ENCODE results near the gene GARIN5A. TPM values are rescaled to one million over a fixed set of nuclear protein-coding genes. Genes with fewer than 3 reads are reported as not detected.

Gene GARIN5A
- total and polyA plus RNA-seq, 2 of the 8 experiments (the other 6 are each of a cell fraction or from before 2014, with no cell fraction given) = 9.1 to 18.5 TPM

GRCh38 chr19:50516964-50517703 is 40.5 kb upstream of the GARIN5A start:
- no peak for FAIRE-seq
- no peak overlapping the region for H2AK5ac ChIP-seq (ENCODE audit: low read depth, low read length)
- peaks cover 0 to 19% (median 0%) of the 10 kb centered on the region in 4 experiments; a peak in 2 of 8 replicates for H3K36me3 ChIP-seq (ENCODE audit: control insufficient read depth in 2 of 4, insufficient read depth in 4 of 4, low read length in 3 of 4)
- H3K23me2 ChIP-seq (ENCODE audit: low read depth, low read length) = no peaks in the 10 kb centered on the region
- no peaks in the 10 kb centered on the region; a peak in 1 of 4 replicates for H3K9me3 ChIP-seq (ENCODE audit: insufficient read depth in 2 of 2, low read depth in 1 of 2, low read length in 1 of 2)
- H2BK5ac ChIP-seq (ENCODE audit: low read depth, low read length) = no peak overlapping the region
- peaks cover 0 to 10% (median 4%) of the 10 kb centered on the region in 4 experiments; a peak in 6 of 7 replicates for H3K27me3 ChIP-seq (replicated peaks in 1 of 4; ENCODE audit: control insufficient read depth in 3 of 4, extremely low read depth in 1 of 4, insufficient read depth in 3 of 4, low read length in 3 of 4)
- H3K9ac ChIP-seq (replicated peaks in 1 of 4; ENCODE audit: extremely low read depth in 1 of 4, low read depth in 3 of 4, low read length in 3 of 4) = no peak overlapping the region
- H4K91ac ChIP-seq (replicated peaks; ENCODE audit: insufficient read length, low read length) = no peak overlapping the region
- no peak overlapping the region for H2BK120ac ChIP-seq (replicated peaks; ENCODE audit: low read depth, low read length)
- H3K14ac ChIP-seq (ENCODE audit: insufficient read length) = no peak overlapping the region
- H2BK15ac ChIP-seq (ENCODE audit: low read length) = no peak overlapping the region
- H3K56ac ChIP-seq (replicated peaks; ENCODE audit: insufficient read length, low read depth, low read length) = no peak overlapping the region
- ChIA-PET CTCF (ENCODE audit: partially characterized antibody) (interaction anchor here (1.0 to 19.3 kb wide), 5 partner anchors 16 to 181 kb away, joined by 3 to 206 read pairs (median 7); no protein-coding TSS in a partner anchor), POLR2A (ENCODE audit: partially characterized antibody) (interaction anchor here (0.7 to 1.8 kb wide), 2 partner anchors 14 to 30 kb away, joined by 3 to 4 read pairs; no protein-coding TSS in a partner anchor)
- H2AFZ ChIP-seq (ENCODE audit: low read length) = no peak overlapping the region
- H4K8ac ChIP-seq (ENCODE audit: extremely low read depth, insufficient read depth, low read length) = no peak overlapping the region
- 83% methylated on average over 22 of the region's 53 CpGs; no CpG with 5 or more reads in 1 of the 2 experiments for WGBS, 2 experiments (ENCODE audit: extremely low coverage in 1 of 2, insufficient coverage in 1 of 2, insufficient read length in 1 of 2, insufficient replicate concordance in 2 of 2, low coverage in 1 of 2, low lambda C conversion rate in 2 of 2, missing lambda C conversion rate in 1 of 2)
- H4K20me1 ChIP-seq (replicated peaks in 1 of 2; ENCODE audit: control insufficient read depth in 1 of 2, insufficient read depth in 2 of 2, low read length in 2 of 2) = peaks cover 0 to 9% of the 10 kb centered on the region in 2 experiments
- no peak overlapping the region for H3K27ac ChIP-seq (ENCODE audit: low read depth, low read length)
- H3K18ac ChIP-seq (ENCODE audit: extremely low read depth, low read length) = no peak overlapping the region
- no peak overlapping the region for H3K23ac ChIP-seq (ENCODE audit: insufficient read length)
- H3K4me3 ChIP-seq (ENCODE audit: extremely low read depth in 1 of 4, insufficient read depth in 2 of 4, low read depth in 3 of 4, low read length in 4 of 4) = no peak overlapping the region
- no peak overlapping the region for H2BK12ac ChIP-seq (ENCODE audit: low read depth, low read length)
- no peak overlapping the region for H3K4me2 ChIP-seq (ENCODE audit: insufficient read depth in 1 of 2, low read depth in 2 of 2, low read length in 2 of 2)
- H3K79me1 ChIP-seq (ENCODE audit: low read depth, low read length) = no peaks in the 10 kb centered on the region
- no peak overlapping the region for H2BK20ac ChIP-seq (ENCODE audit: low read length)
- H3K4me1 ChIP-seq (replicated peaks in 1 of 4; ENCODE audit: control insufficient read depth in 3 of 4, insufficient read depth in 4 of 4, low read length in 3 of 4) = peaks cover 0 to 3% (median 1%) of the 10 kb centered on the region in 4 experiments; a peak in 2 of 7 replicates
- no peaks in the 10 kb centered on the region for H3K79me2 ChIP-seq (ENCODE audit: control insufficient read depth in 1 of 2, insufficient read depth in 2 of 2, low read length in 2 of 2)
- no peak overlapping the region for H3K4ac ChIP-seq (replicated peaks; ENCODE audit: insufficient read length, low read depth, low read length)
- no peak overlapping the region for H4K5ac ChIP-seq (ENCODE audit: insufficient read length, low read depth, low read length)
- DNase-seq (ENCODE audit: low read depth in 1 of 2, low spot score in 2 of 2) = no peak
- TF ChIP-seq CTBP2 (IDR thresholded peaks at IDR 0.05; ENCODE audit: borderline replicate concordance, insufficient read depth, insufficient read length, low read length) = no peak
- no peak for TF ChIP-seq TEAD4 (IDR thresholded peaks at IDR 0.05; ENCODE audit: low read depth, low read length)
- no peak for TF ChIP-seq TBP (IDR thresholded peaks at IDR 0.05; ENCODE audit: low read depth, low read length)
- TF ChIP-seq CHD1 (IDR thresholded peaks at IDR 0.05; ENCODE audit: low read depth, low read length) = no peak
- no peak for TF ChIP-seq POU5F1 (IDR thresholded peaks at IDR 0.05; ENCODE audit: low read depth, low read length)
- TF ChIP-seq BCL11A (IDR thresholded peaks at IDR 0.05; ENCODE audit: low read depth in 2 of 2, low read length in 2 of 2) = no peak
- no peak for TF ChIP-seq ASH2L (IDR thresholded peaks at IDR 0.05; ENCODE audit: low read length)
- no peak for TF ChIP-seq SAP30 (IDR thresholded peaks at IDR 0.05; ENCODE audit: insufficient read depth, insufficient replicate concordance, low read length)
- no peak for TF ChIP-seq CBX5 (IDR thresholded peaks at IDR 0.05; ENCODE audit: low read depth, low read length)
- no peak for TF ChIP-seq SP2 (IDR thresholded peaks at IDR 0.05; ENCODE audit: low read length)
- no peak for TF ChIP-seq EP300 (IDR thresholded peaks at IDR 0.05; ENCODE audit: borderline replicate concordance in 1 of 2, low read depth in 2 of 2, low read length in 2 of 2)
- TF ChIP-seq SRF (IDR thresholded peaks at IDR 0.05; ENCODE audit: low read depth, low read length) = no peak
